ENCODE data around the gene ANKRD62.
A peak's percentile ranks its signal among the peaks of the same experiment; 100 is the strongest.

The ANKRD62 gene

GRCh38 chr18:12059334-12060181 is 34.1 kb upstream of the ANKRD62 start:
- peak; percentile 31 for DNase-seq (ENCODE audit: low read depth)
- H3K4me3 ChIP-seq (ENCODE audit: low read depth, low read length): no peak overlapping the region
- no peak for TF ChIP-seq CTCF (conservative IDR thresholded peaks at IDR 0.05; ENCODE audit: low read depth, low read length)

DNA sequence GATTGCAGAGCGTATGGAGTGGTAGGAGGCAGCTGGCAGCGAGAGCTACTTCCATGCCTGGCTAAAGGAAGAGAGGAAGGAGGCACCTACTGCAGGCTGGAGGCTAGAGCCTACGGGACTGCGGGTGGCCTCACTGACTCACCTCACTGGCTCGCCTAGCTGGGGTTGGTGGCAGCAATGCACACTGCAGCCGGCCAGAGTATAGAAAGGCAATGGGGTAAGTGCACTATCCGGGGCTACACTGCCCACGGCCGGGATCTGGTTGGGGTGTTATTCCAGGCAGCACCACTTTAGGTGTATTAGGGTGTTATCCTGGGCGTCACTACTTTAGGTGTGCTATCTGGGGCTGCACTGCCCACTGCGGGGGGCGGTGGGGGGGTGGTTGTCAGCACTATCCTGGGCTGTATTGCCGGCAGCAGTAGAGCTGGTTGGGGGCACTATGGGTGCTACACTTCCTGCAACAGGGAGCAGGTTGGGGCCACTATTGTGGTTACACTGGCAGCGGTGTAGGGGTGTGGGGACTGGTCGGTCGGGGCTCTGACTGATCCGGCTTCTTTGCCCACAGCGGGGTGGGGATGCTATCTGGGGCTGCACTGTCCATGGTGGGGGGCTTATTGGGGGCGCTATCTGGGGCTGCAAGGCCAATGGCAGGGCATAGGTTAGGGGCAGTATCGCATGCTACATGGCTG is 33.3 kb upstream of the ANKRD62 start:
- no peak overlapping the region for H3K4me3 ChIP-seq (ENCODE audit: low read depth, low read length)
- DNase-seq (ENCODE audit: low read depth): no peak
- no peak for TF ChIP-seq CTCF (conservative IDR thresholded peaks at IDR 0.05; ENCODE audit: low read depth, low read length)

DNA sequence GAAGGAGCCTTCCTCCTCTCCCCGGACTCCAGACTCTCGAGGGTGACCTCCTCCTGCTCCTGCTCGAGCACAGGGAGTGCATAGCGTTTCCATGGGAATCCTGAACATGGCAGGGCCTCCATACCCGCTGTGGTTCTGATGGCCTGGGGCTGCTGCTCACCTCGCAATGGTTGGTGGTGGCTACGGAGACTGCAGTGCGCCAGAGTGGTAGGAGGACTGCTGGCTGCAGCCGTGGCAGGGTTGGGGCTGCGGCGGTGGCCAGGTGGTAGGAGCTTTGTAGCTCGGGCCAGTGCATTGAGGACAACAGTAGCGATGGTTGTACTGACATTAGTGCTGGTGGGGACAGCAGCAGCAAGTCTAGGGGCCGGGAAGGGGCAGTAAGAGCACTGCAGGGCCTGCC is 32.0 kb upstream of the ANKRD62 start:
- no peak for DNase-seq (ENCODE audit: low read depth)
- no peak for TF ChIP-seq CTCF (conservative IDR thresholded peaks at IDR 0.05; ENCODE audit: low read depth, low read length)
- H3K4me3 ChIP-seq (ENCODE audit: low read depth, low read length): no peak overlapping the region

DNA sequence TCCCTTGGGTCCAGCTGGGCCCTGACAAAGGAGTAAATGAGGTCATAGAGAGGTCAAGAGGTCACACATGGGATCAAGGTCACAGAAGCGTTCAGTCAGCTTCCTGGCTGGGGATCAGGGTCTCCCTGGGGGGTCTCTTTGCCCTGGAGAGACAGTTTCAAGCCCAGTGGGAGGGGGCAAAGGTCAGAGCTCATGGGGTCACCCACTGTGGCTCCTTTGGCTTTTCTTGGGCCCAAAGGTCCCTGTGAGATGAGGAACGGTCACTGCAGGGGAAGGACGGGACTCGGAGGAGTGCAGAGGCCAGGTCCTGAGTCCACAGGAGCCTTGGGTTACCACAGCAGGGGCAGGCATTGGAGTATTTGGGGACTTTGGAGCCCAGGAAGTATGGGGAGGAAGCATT is 30.7 kb upstream of the ANKRD62 start:
- TF ChIP-seq CTCF (conservative IDR thresholded peaks at IDR 0.05; ENCODE audit: low read depth, low read length): no peak
- no peak for DNase-seq (ENCODE audit: low read depth)
- no peak overlapping the region for H3K4me3 ChIP-seq (ENCODE audit: low read depth, low read length)

- no peak for DNase-seq (ENCODE audit: low read depth)
- no peak overlapping the region for H3K4me3 ChIP-seq (ENCODE audit: low read depth, low read length)
- TF ChIP-seq CTCF (conservative IDR thresholded peaks at IDR 0.05; ENCODE audit: low read depth, low read length): no peak
Observed at GRCh38 chr18:12064086-12064763, 29.4 kb upstream of the ANKRD62 start.

DNA sequence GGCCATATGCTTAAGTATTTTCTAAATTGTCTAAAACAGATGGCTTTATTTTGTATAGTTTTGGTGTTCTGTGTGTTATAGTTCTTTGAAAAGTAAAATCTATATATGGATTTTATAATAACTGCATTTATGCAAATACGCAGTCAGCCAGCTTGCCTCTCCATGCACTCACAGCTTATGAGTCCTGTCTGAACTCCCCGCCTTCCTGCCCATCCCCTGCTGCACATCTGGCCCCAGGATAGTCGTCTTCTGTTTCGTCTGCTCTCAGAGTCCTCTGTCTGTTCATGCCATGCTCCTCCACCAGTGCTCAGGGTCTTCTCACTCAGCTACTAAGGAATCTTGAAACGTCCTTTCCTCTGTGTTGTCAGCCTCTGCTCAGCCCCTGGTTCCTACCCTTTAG is 28.2 kb upstream of the ANKRD62 start:
- no peak for DNase-seq (ENCODE audit: low read depth)
- TF ChIP-seq CTCF (conservative IDR thresholded peaks at IDR 0.05; ENCODE audit: low read depth, low read length): no peak
- H3K4me3 ChIP-seq (ENCODE audit: low read depth, low read length): no peak overlapping the region

All from choroid plexus epithelial cell (primary cell).